ENCODE results near the gene FOXN4.
"Not testable (repeated sequence)": the region's sequence is repeated elsewhere in the genome, so short reads cannot be mapped to it uniquely, and the experiment has no call there.

FOXN4 gene

GRCh38 chr12:109308534-109309380 is at the start of gene FOXN4:
Gene FOXN4 (minus strand): TSS chr12:109309284. CDS start chr12:109308321, 963 bp downstream.
- DNase-seq (ENCODE audit: low read depth, low spot score): no peak

GRCh38 chr12:109358154-109358869 is 49.2 kb upstream of the FOXN4 start:
- no peak for DNase-seq (ENCODE audit: low read depth, low spot score)

GRCh38 chr12:109357032-109357431 is 47.9 kb upstream of the FOXN4 start:
- DNase-seq (ENCODE audit: low read depth, low spot score): no peak

- no peak for DNase-seq (ENCODE audit: low read depth, low spot score)
These were observed 47.5 kb upstream of the FOXN4 start for GRCh38 chr12:109356577-109356976.

GRCh38 chr12:109352184-109352583 is 43.1 kb upstream of the FOXN4 start:
- no peak for DNase-seq (ENCODE audit: low read depth, low spot score)

GRCh38 chr12:109347589-109347988 is 38.5 kb upstream of the FOXN4 start, which contains the start of gene MYO1H:
Gene MYO1H (plus strand): TSS chr12:109347900. CDS start chr12:109347961, 61 bp downstream.
- no peak for DNase-seq (ENCODE audit: low read depth, low spot score)

- DNase-seq (ENCODE audit: low read depth, low spot score): no peak
These were observed 37.8 kb upstream of the FOXN4 start for GRCh38 chr12:109346920-109347319.

- no peak for DNase-seq (ENCODE audit: low read depth, low spot score)
These were observed 36.3 kb upstream of the FOXN4 start for GRCh38 chr12:109345428-109345827.

- no peak for DNase-seq (ENCODE audit: low read depth, low spot score)
These were observed 34.6 kb upstream of the FOXN4 start for GRCh38 chr12:109343677-109344076.

GRCh38 chr12:109336593-109336992 is 27.5 kb upstream of the FOXN4 start:
- no peak for DNase-seq (ENCODE audit: low read depth, low spot score)

- no peak for DNase-seq (ENCODE audit: low read depth, low spot score)
These were observed 25.8 kb upstream of the FOXN4 start for GRCh38 chr12:109334887-109335286.

- no peak for DNase-seq (ENCODE audit: low read depth, low spot score)
These were observed 22.3 kb upstream of the FOXN4 start for GRCh38 chr12:109331301-109331952.

- DNase-seq (ENCODE audit: low read depth, low spot score): no peak
These were observed 21.5 kb upstream of the FOXN4 start for GRCh38 chr12:109330282-109331230.

- DNase-seq (ENCODE audit: low read depth, low spot score): no peak
These were observed 20.6 kb upstream of the FOXN4 start for GRCh38 chr12:109329686-109330085.

- DNase-seq (ENCODE audit: low read depth, low spot score): no peak
These were observed 19.9 kb upstream of the FOXN4 start for GRCh38 chr12:109329003-109329402.

GRCh38 chr12:109321294-109321693 is 12.2 kb upstream of the FOXN4 start:
- not testable (repeated sequence) for DNase-seq (ENCODE audit: low read depth, low spot score)

GRCh38 chr12:109310247-109311125 is 1.4 kb upstream of the FOXN4 start:
- DNase-seq (ENCODE audit: low read depth, low spot score): no peak

GRCh38 chr12:109309381-109310246 is 530 bp upstream of the FOXN4 start:
- DNase-seq (ENCODE audit: low read depth, low spot score): no peak

- no peak for DNase-seq (ENCODE audit: low read depth, low spot score)
These were observed 2.0 kb downstream of the FOXN4 start for GRCh38 chr12:109307051-109307450.

All from astrocyte of the hippocampus (primary cell).